Skin epidermis (tissue), 12 donors: ENCODE measurements around the gene ADCY2.

Source experiments
- H3K27ac ChIP-seq, 21 experiments: fragments of 200-600 bp; sonication (generic) in 11 of 21; one replicate each; pipeline ENCODE4 v1.5.0; 2020; ENCODE audit warnings: mild to moderate bottlenecking in 3 of 21, inconsistent platforms in 2 of 21, moderate library complexity in 2 of 21
- H3K4me3 ChIP-seq, 7 experiments: fragments of 200-600 bp; sonication (generic) in 2 of 7; one replicate each; pipeline ENCODE4 v1.5.0; 2020; ENCODE audit warnings: inconsistent platforms in 2 of 7, mild to moderate bottlenecking in 2 of 7, moderate library complexity in 1 of 7

The ADCY2 gene

DNA sequence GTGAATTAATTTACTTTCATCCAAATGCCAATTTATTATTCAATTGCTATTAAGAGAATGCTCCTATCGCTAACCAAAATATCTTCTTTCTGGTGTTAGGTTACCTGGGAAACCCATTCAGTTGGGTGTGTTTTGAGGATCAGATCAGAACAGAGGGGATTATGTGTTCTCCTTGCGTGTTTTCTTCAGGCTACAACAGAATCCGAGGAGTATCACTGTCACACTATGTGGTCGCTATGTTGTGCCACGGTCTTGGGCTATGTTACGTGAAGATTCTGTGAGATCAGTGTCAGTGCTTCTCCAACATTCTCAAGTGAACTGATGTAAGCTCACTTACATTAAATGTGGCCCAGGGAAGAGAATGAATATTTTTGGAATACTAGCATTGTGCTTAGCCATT is 39.0 kb downstream of the ADCY2 start:
- Histone ChIP-seq H3K27ac (no peak overlapping the region), H3K4me3 (no peak overlapping the region)

- Histone ChIP-seq H3K27ac (no peak overlapping the region), H3K4me3 (no peak overlapping the region)
Measured at GRCh38 chr5:7435503-7435902, 39.6 kb downstream of the ADCY2 start.

GRCh38 chr5:7436521-7436920 is 40.6 kb downstream of the ADCY2 start:
- no peak overlapping the region for H3K4me3 ChIP-seq
- no peak overlapping the region for H3K27ac ChIP-seq

- Histone ChIP-seq H3K27ac (no peak overlapping the region), H3K4me3 (no peak overlapping the region)
Measured at GRCh38 chr5:7437836-7438235, 41.9 kb downstream of the ADCY2 start.

GRCh38 chr5:7445068-7445467 is 49.1 kb downstream of the ADCY2 start:
- no peak overlapping the region for H3K27ac ChIP-seq

DNA sequence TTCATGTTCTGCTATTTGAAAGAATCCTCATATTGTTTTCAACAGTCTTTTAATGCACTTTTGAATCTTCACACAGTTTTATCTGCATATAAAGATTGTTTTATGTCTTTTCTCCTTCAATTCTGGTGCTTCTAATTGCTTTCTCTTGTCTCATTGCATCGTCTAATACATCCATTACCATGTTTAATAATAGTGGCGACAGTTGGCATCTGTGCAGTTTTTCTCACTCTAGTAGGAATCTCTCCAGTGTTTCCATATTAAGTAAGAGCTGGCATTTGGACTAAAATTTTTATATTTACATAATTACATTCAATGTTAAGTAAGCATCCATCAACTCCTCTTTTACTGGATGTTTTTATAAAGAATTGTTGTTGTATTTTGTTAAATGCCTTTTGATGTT is 49.9 kb downstream of the ADCY2 start:
- Histone ChIP-seq H3K27ac (no peak overlapping the region), H3K4me3 (no peak overlapping the region)

More at GRCh38 chr5:7445068-7445467, 49.1 kb downstream of the ADCY2 start:
- H3K4me3 ChIP-seq = no peak overlapping the region

- Histone ChIP-seq H3K27ac (no peak overlapping the region), H3K4me3 (no peak overlapping the region)
Measured at GRCh38 chr5:7446913-7447312, 51.0 kb downstream of the ADCY2 start.

GRCh38 chr5:7453947-7454346 is 58.0 kb downstream of the ADCY2 start:
- no peak overlapping the region for H3K27ac ChIP-seq
- no peak overlapping the region for H3K4me3 ChIP-seq

DNA sequence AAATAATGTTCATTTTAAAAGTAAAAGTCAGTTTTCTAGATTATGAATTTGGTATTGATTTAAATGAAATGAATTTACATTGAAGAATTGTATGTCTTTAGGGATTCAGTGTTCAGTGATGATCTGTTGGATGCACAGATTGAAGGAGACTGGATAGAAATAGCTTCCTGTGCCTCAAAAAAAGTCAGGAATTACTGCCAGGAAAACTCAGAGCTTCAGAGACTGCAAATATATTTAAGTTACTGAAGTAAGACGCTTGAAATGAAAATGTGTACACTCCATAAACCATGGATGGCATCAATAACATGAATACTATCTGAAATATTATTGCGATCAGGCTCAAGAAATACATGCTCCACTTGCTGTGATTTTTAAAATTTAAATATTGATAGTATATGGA is 60.3 kb downstream of the ADCY2 start:
- no peak overlapping the region for H3K4me3 ChIP-seq
- H3K27ac ChIP-seq = no peak overlapping the region

DNA sequence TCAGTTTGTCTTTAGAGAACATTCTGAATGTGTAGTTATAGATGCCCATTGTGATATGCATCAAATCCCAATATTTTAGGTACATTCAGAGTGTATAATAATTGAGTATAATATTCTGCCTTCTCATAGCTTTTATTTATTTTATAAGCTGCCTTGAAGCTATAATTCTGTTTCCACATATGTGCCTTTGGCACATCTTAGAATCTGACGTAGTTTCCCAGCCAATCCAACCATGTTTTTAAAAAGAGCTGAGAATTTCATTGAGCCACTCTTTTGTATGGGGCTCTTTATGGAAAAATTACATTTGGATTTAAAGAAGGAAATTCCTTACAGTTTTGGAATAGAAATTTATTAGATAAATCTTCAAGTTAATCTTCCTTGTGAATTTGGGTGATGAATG is 65.4 kb downstream of the ADCY2 start:
- H3K27ac ChIP-seq = no peak overlapping the region
- H3K4me3 ChIP-seq = no peak overlapping the region

DNA sequence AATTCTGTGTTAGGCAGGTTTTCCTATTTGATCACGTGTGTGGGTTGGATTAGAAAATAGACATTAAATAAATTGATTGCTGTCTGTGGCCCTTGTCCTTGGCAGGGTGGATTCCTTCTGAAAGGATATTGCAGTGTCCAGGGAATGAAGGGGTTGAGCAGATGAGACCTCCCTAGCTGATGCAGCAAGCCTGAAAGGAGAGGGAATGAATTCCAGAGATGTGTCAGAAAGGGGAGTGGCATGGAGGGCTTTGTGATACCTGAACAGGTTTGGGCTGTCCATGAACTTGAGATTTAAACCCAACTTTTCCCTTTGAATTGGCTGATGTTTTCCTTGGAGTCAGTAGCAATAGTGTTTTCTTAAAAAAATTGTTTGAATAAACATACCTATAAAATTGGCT is 66.8 kb downstream of the ADCY2 start:
- Histone ChIP-seq H3K4me3 (no peak overlapping the region), H3K27ac (no peak overlapping the region)

DNA sequence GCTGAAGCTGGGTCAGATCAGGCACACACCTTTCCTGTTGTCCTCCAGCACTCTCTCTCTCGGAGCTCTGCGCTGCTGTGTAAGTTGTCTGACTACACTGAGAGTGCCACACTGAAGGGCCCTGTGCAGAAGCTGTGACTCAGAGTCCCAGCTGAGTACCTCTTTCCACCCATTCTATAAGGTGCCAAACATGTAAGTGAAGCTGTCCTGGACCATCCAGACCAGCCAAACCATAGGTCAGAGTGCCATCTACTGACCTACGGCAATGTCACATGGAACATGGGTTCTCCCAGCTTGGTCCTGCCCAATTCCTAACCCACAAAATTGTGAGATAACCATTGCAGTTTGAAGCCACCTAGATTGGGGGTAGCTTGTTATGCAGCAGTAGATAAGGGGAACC is 68.2 kb downstream of the ADCY2 start:
- H3K27ac ChIP-seq = no peak overlapping the region
- no peak overlapping the region for H3K4me3 ChIP-seq

- Histone ChIP-seq H3K4me3 (no peak overlapping the region), H3K27ac (no peak overlapping the region)
Measured at GRCh38 chr5:7467179-7467578, 71.2 kb downstream of the ADCY2 start.

GRCh38 chr5:7468742-7469141 is 72.8 kb downstream of the ADCY2 start:
- Histone ChIP-seq H3K27ac (no peak overlapping the region), H3K4me3 (no peak overlapping the region)

DNA sequence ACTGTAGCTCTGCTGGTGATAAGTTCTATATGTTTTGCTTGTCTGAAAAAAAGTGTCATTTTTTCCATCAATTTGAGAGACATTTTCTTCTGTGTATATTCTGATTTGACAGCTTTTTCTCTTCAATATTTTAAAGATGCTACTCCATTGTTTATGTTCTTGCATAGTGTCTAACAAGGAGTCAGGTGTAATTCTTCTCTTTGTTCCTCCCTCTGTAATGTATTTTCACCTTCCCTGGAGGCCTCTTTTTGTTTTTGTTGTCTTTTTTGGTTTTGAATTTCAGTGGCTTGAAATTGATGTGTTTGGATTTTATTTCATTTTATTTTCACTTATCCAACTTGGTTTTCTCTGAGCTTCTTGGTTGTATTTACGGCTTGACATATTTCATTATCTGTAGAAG is 75.8 kb downstream of the ADCY2 start:
- Histone ChIP-seq H3K4me3 (no peak overlapping the region), H3K27ac (no peak overlapping the region)

DNA sequence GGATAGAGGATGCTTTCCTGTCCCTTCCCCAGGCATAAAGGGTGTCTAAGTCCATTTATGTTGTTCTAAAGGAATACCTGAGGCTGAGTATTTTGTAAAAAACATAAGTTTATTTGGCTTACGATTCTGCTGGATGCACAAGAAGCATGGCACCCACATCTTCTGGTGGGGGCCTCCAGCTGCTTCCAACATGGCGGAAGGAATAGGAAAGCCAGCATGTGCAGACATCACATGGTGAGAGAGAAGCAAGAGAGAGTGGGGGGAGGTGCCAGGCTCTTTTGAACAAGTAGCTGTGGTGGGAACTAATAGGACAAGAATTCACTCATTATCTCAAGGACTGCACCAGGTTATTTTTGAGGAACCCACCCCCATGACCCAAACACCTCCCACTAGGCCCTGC is 77.2 kb downstream of the ADCY2 start:
- Histone ChIP-seq H3K4me3 (no peak overlapping the region), H3K27ac (no peak overlapping the region)

- H3K27ac ChIP-seq = no peak overlapping the region
- H3K4me3 ChIP-seq = no peak overlapping the region
Measured at GRCh38 chr5:7473668-7474215, 77.8 kb downstream of the ADCY2 start.

DNA sequence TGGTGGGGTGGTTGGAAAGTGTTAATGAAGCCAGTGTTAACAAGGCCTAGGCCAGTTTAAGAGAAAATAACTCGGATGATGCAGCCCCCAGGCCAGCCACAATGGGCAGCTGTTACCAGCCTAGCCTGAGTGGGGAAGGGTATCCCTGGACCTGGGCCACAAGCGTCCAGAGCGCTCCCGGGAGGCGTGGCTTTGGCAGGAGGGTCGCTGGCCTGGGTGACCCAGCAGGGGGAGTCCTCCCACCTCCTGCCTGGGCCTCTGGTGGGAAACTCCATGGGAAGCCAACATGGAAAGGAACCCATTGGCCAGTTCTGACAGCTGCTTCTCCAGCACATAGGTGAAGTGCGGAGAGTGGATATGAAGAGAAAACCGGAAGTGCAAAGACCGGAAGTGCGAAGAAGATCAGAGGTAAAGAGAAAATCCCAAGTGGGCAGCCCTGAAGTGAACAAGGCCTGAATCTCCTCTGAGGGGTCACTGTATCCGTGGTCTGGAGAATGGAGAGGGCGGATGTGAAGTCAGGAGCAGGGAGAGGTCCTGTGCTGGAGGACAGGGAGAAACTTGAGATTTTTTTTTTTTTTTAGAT is 79.0 kb downstream of the ADCY2 start:
- H3K4me3 ChIP-seq = no peak overlapping the region
- H3K27ac ChIP-seq = no peak overlapping the region

- H3K4me3 ChIP-seq = no peak overlapping the region
- no peak overlapping the region for H3K27ac ChIP-seq
Measured at GRCh38 chr5:7478459-7478858, 82.5 kb downstream of the ADCY2 start.

DNA sequence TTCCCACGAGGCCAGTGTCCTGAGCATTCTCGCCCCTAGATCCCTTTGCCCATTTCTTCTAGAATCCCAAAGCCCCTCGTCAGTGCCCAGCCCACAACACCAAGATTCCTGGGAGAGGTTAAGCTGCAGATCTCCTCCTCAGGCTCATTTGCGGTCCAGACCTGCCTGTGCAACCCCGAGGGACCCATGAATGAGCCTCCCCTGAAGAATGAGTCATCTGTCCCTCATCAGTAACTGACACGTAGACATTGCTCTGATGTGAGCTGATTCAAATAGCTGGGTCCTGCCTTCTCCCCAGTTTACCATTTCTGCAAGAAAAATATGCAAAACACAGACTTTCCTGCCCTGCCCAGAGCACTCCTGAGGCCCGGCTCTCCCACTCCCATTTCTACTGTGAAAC is 92.8 kb downstream of the ADCY2 start:
- Histone ChIP-seq H3K27ac (no peak overlapping the region), H3K4me3 (no peak overlapping the region)

- H3K27ac ChIP-seq = no peak overlapping the region
- H3K4me3 ChIP-seq = no peak overlapping the region
Measured at GRCh38 chr5:7492371-7492770, 96.4 kb downstream of the ADCY2 start.

DNA sequence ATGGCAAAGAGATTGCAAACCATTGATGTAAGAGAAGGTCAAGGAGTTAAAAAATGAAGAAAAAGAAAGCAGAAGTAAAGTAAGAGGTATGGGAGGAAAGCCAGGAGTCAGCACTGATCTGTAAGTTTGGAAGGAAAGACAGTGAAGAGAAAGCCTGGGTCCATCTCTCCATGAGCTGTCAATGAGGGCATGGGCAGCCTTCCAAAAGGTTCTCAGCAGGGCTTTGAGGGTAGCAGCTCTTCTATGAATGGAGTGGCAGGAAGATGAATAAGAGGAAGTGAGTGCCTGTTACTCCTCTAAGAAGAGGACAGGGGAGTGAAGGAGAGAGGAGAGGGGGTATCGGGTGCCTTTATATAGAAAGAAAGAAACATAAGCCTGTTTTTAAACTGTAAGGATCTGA is 97.1 kb downstream of the ADCY2 start:
- H3K27ac ChIP-seq = no peak overlapping the region
- no peak overlapping the region for H3K4me3 ChIP-seq
